HL-60 (cell line): Measurements from ENCODE around the gene MRPS2.

Experiments used
- DNase-seq, 2 experiments: peaks; one replicate each; pipeline ENCODE4 v3.0.0-alpha.2; 2010 to 2020; ENCODE audit warnings: low read depth in 1 of 2, low spot score in 1 of 2
- H3K27ac ChIP-seq: fragments of 250-450 bp; sonication (Bioruptor Pico); replicated peaks from 2 replicates; pipeline ENCODE4 v1.5.1; 2020; ENCODE audit warnings: mild to moderate bottlenecking, moderate library complexity
- H3K27me3 ChIP-seq: fragments of 250-450 bp; sonication (Bioruptor Pico); 2 replicates; pipeline ENCODE4 v1.5.1; 2021; ENCODE audit warnings: mild to moderate bottlenecking, moderate library complexity; ENCODE audit not compliant: insufficient read depth, poor library complexity, severe bottlenecking
- H3K4me3 ChIP-seq: replicated peaks from 2 replicates; pipeline ENCODE4 v1.5.1; 2011; ENCODE audit warnings: mild to moderate bottlenecking, control low read depth, low read length; ENCODE audit not compliant: insufficient read depth
- GABPA ChIP-seq: IDR thresholded peaks from 2 replicates; pipeline ENCODE4 v1.6.1; 2012; ENCODE audit warnings: low read depth
- POLR2AphosphoS5 ChIP-seq: IDR thresholded peaks from 2 replicates; pipeline ENCODE4 v1.6.1; 2012; ENCODE audit warnings: low read depth
- SPI1 ChIP-seq: IDR thresholded peaks from 2 replicates; pipeline ENCODE4 v1.6.1; 2012; ENCODE audit warnings: low read depth, mild to moderate bottlenecking, borderline replicate concordance
- TF ChIP-seq, protein P1 (sequence below): IDR thresholded peaks from 2 replicates; pipeline ENCODE4 v1.6.1; 2012; ENCODE audit warnings: low read depth; ENCODE audit not compliant: insufficient replicate concordance
- TF ChIP-seq, protein P2 (sequence below): IDR thresholded peaks from one replicate; pipeline ENCODE4 v1.5.1; 2011; ENCODE audit warnings: low read length, control low read depth, inconsistent platforms; ENCODE audit not compliant: insufficient read depth

MRPS2 gene

DNA sequence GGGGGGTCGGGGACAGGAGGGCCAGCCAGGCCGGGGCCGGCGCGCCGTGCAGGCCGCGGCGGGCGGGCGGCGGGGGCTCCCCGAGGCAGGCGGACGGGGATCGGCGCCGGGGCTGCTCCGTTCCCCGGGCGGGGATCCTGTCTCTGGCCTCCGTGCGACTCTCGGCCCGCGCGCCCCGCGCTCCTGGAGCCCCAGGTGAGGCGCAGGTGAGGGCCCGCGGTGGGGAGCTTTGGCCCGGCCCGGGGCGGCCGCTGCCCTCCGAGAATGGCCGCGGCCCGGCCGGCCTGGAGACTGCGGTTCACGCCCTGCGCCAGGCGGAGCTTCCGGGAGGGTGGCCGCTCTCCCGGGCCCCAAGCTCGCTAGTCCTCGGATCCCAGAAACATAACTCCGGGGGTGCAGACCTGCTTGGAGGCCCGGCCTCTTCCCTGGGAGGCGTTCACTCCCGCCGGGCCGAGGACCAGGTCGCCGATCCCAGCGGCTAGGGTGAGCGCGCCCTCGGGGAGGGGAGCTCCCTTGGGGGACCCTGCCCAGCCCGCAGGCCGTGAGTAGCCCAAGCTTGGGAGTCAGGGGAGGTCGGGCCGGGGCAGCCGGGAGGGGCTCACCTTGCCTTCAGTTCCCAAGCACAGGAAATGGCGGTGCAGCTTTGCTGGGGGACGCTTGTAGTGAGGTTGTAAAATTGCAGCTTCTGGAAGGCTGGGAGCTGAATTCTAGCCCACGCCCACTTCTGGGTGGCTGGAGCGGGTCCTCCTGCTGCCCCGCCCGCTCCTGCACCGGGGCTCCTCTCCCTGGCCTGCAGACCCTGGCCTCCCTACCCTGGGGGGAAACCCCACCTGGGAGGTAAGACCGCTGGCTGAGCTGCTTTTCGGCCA is 20.2 kb upstream of the MRPS2 start:
- peak overlapping the region; percentile 46 for H3K4me3 ChIP-seq
- TF ChIP-seq, protein P1, sequence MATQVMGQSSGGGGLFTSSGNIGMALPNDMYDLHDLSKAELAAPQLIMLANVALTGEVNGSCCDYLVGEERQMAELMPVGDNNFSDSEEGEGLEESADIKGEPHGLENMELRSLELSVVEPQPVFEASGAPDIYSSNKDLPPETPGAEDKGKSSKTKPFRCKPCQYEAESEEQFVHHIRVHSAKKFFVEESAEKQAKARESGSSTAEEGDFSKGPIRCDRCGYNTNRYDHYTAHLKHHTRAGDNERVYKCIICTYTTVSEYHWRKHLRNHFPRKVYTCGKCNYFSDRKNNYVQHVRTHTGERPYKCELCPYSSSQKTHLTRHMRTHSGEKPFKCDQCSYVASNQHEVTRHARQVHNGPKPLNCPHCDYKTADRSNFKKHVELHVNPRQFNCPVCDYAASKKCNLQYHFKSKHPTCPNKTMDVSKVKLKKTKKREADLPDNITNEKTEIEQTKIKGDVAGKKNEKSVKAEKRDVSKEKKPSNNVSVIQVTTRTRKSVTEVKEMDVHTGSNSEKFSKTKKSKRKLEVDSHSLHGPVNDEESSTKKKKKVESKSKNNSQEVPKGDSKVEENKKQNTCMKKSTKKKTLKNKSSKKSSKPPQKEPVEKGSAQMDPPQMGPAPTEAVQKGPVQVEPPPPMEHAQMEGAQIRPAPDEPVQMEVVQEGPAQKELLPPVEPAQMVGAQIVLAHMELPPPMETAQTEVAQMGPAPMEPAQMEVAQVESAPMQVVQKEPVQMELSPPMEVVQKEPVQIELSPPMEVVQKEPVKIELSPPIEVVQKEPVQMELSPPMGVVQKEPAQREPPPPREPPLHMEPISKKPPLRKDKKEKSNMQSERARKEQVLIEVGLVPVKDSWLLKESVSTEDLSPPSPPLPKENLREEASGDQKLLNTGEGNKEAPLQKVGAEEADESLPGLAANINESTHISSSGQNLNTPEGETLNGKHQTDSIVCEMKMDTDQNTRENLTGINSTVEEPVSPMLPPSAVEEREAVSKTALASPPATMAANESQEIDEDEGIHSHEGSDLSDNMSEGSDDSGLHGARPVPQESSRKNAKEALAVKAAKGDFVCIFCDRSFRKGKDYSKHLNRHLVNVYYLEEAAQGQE, result no peak
- TF ChIP-seq, protein P2, sequence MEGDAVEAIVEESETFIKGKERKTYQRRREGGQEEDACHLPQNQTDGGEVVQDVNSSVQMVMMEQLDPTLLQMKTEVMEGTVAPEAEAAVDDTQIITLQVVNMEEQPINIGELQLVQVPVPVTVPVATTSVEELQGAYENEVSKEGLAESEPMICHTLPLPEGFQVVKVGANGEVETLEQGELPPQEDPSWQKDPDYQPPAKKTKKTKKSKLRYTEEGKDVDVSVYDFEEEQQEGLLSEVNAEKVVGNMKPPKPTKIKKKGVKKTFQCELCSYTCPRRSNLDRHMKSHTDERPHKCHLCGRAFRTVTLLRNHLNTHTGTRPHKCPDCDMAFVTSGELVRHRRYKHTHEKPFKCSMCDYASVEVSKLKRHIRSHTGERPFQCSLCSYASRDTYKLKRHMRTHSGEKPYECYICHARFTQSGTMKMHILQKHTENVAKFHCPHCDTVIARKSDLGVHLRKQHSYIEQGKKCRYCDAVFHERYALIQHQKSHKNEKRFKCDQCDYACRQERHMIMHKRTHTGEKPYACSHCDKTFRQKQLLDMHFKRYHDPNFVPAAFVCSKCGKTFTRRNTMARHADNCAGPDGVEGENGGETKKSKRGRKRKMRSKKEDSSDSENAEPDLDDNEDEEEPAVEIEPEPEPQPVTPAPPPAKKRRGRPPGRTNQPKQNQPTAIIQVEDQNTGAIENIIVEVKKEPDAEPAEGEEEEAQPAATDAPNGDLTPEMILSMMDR, result no peak
- TF ChIP-seq POLR2AphosphoS5 (no peak), GABPA (no peak), SPI1 (no peak)
- no peak for DNase-seq
- H3K27me3 ChIP-seq, result peaks cover 24% of the 10 kb centered on the region
- no peak overlapping the region for H3K27ac ChIP-seq

DNA sequence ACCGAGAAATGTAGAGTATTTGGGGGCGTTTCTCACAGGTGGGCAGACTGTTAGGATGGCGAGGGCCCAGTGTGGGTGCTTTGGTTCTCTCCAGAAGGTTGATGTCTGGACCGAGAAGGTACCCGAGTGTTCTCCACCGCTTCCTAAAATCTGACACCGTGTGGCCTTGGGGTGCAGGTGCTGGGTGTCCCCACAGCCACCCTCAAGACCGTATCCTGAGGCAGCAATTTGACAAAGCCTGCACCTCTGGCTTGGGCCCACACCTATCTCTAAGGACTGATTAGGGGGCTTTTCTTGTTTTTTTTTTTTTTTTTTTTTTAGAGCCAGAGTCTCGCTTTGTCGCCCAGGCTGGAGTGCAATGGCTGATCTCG is 19.6 kb upstream of the MRPS2 start:
- no peak overlapping the region for H3K27ac ChIP-seq
- no peak for DNase-seq
- TF ChIP-seq, protein P1, result no peak
- no peak for TF ChIP-seq GABPA
- TF ChIP-seq, protein P2, result no peak
- TF ChIP-seq POLR2AphosphoS5, result no peak
- H3K4me3 ChIP-seq, result peak overlapping the region; percentile 46
- peaks cover 24% of the 10 kb centered on the region for H3K27me3 ChIP-seq

DNA sequence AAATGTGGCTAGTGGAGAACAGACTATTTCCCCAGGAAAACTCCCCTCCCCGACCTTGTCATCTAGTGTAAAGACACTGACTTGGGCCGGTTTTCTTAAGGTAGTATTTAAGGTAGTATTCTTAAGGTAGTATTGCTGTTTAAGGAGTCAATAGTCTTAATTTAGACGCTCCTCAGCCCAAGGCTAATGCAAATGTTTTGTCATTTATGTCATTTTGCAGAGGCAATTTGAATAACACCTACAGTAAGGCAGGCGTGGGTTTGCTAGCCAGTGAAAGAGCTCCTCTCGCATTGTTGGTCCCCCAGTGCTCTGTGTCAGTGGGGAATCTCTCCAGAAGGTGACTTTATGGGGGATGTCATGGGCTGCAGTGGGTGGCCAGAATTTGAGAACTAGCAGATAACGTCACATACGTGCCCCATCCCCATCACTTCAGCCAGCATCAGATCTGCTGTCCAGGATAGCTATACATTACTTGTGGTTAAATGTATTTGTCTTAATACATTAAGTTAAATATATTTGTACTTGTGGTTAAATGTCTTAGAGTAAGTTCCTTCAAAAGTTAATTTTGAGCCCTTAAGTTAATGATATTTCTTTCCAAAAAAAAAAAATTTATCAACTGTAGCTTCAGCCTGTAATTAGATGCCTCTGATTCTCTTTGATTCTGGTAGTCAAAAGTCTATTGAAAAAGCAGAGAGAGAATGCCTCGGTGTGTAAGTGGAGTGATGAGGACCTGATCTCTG is 18.3 kb upstream of the MRPS2 start:
- TF ChIP-seq, protein P1, result no peak
- TF ChIP-seq, protein P2, result no peak
- TF ChIP-seq GABPA (no peak), SPI1 (no peak), POLR2AphosphoS5 (no peak)
- peaks cover 24% of the 10 kb centered on the region for H3K27me3 ChIP-seq

More for the DNA sequence above, 18.3 kb upstream of the MRPS2 start:
- DNase-seq, result no peak
- H3K27ac ChIP-seq, result no peak overlapping the region
- no peak overlapping the region for H3K4me3 ChIP-seq
